HEK293T (cell line): ENCODE measurements around the gene RIMBP2.

Experiments used
- ARNT ChIP-seq: fragments of 450-650 bp; IDR thresholded peaks from 2 replicates; pipeline ENCODE4 v1.6.1; 2017; ENCODE audit warnings: mild to moderate bottlenecking
- CTBP1 ChIP-seq: fragments of 450-650 bp; IDR thresholded peaks from 2 replicates; pipeline ENCODE4 v1.6.1; 2016; ENCODE audit warnings: borderline replicate concordance
- FOXA1 ChIP-seq: fragments of 450-650 bp; IDR thresholded peaks from 2 replicates; pipeline ENCODE4 v1.6.1; 2016; ENCODE audit warnings: mild to moderate bottlenecking
- FOXM1 ChIP-seq: fragments of 450-650 bp; IDR thresholded peaks from 2 replicates; pipeline ENCODE4 v1.6.1; 2017; ENCODE audit warnings: mild to moderate bottlenecking, borderline replicate concordance
- SP1 ChIP-seq: fragments of 450-650 bp; IDR thresholded peaks from 2 replicates; pipeline ENCODE4 v1.6.1; 2017
- SUZ12 ChIP-seq: fragments of 450-650 bp; IDR thresholded peaks from 2 replicates; pipeline ENCODE4 v1.6.1; 2016; ENCODE audit warnings: mild to moderate bottlenecking
- ZNF384 ChIP-seq: fragments of 450-650 bp; IDR thresholded peaks from 2 replicates; pipeline ENCODE4 v1.6.1; 2016

- TF ChIP-seq FOXM1: no peak
- no peak for TF ChIP-seq CTBP1
- no peak for TF ChIP-seq SP1
- no peak for TF ChIP-seq ZNF384
- TF ChIP-seq ARNT: no peak
- no peak for TF ChIP-seq FOXA1
- no peak for TF ChIP-seq SUZ12
Observed at GRCh38 chr12:130568041-130568440, 148.1 kb downstream of the RIMBP2 start.
